ENCODE data around the gene FBXO27. TPM values are rescaled to one million over a fixed set of nuclear protein-coding genes. Genes with fewer than 3 reads are reported as not detected.

The FBXO27 gene
- total and polyA plus RNA-seq, 2 of the 4 experiments (the other 2 are of a cell fraction): 0.18 to 0.50 TPM

DNA sequence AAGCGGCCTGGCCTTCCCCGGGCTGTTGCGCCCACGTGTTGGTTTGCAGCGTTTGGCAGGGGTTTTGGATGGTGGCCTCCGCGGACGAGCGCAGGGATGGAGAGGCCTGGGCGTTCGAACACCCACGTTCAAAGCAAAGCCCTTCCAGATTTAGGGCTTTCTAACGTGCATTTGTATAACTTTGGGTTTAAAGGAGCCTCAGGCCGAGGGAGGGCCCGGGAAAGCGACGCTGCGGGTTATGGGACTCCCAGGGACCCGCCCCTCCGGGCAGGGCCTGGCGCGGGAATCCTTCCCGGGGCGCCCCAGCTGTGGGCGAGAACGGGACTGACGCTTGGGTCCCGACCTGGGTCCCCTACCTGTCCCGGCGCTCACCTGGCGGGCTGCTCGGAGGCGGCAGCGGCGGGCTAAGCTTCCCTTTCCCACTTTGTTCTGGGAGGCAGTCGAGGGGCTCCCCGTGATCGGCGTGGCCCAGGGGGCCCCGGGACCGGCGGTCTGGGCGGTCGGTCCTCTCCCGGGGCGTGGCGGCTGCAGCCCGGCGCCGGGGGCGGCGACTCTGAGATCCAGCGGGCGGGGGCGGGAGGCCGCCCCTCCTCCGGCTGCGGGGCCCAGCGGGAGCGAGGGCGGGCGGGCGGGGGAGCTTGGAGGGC is 57.0 kb downstream of the FBXO27 start, which contains the start of gene FBXO17:
TSS of gene FBXO17 (minus strand) at position 529 of the 647 bp plus-strand sequence. CDS start 25,423 bp downstream, outside the sequence.
- Histone ChIP-seq H3K4me1 (ENCODE audit: control insufficient read depth, insufficient read depth, low read length) (peaks cover 7% of the 10 kb centered on the region), H3K36me3 (ENCODE audit: control insufficient read depth, insufficient read depth, low read length) (no peaks in the 10 kb centered on the region), H3K4ac (ENCODE audit: low read depth, low read length) (peak within 1 kb of the TSS; percentile 87), H3K18ac (ENCODE audit: low read depth, low read length) (peak within 1 kb of the TSS; percentile 30; the same call in 1 of the 2 replicates), H3K4me2 (ENCODE audit: low read depth, low read length) (peak within 1 kb of the TSS; percentile 77), H4K5ac (ENCODE audit: low read depth, low read length) (peak within 1 kb of the TSS; percentile 84), H4K20me1 (ENCODE audit: insufficient read depth, low read length) (peaks cover 4% of the 10 kb centered on the region; the same call in 1 of the 2 replicates), H3K14ac (replicated peaks; ENCODE audit: low read depth, low read length) (peak within 1 kb of the TSS; percentile 75), H2BK120ac (ENCODE audit: low read depth, low read length) (peak within 1 kb of the TSS; percentile 51), H3K27ac (ENCODE audit: insufficient read depth, low read length) (peak within 1 kb of the TSS; percentile 83), H4K91ac (ENCODE audit: insufficient read depth, low read depth, low read length) (peak within 1 kb of the TSS; percentile 59), H3K9me3 (ENCODE audit: control insufficient read depth, insufficient read depth, low read length) (no peaks in the 10 kb centered on the region; the same call in 1 of the 2 replicates), H3K4me3 (ENCODE audit: insufficient read depth, low read depth, low read length) (peak within 1 kb of the TSS; percentile 56), H3K9ac (ENCODE audit: low read depth, low read length) (peak within 1 kb of the TSS; percentile 52), H3K56ac (ENCODE audit: extremely low read depth, insufficient read depth, low read length) (peak within 1 kb of the TSS; percentile 58), H3K27me3 (ENCODE audit: control insufficient read depth, insufficient read depth, low read length) (no peaks in the 10 kb centered on the region), H2BK5ac (ENCODE audit: low read depth, low read length, poor library complexity, severe bottlenecking) (peak within 1 kb of the TSS; percentile 43), H3K23ac (ENCODE audit: low read depth, low read length) (peak within 1 kb of the TSS; percentile 75), H2BK20ac (ENCODE audit: low read depth, low read length) (no peak within 1 kb of the TSS), H3K79me1 (ENCODE audit: low read depth in 1 of 2, low read length in 2 of 2) (peaks cover 9 to 22% of the 10 kb centered on the region in 2 experiments; a peak in 3 of 4 replicates), H2AFZ (replicated peaks; ENCODE audit: low read length, poor library complexity) (peak within 1 kb of the TSS; percentile 97), H2AK9ac (replicated peaks; ENCODE audit: low read depth, low read length, poor library complexity) (peak within 1 kb of the TSS; percentile 93), H3K9me1 (ENCODE audit: insufficient read depth, low read length) (0 out of 2 replicates have a peak, but pooled peaks cover 1% of the 10 kb centered on the region), H2AK5ac (ENCODE audit: low read depth, low read length) (peak within 1 kb of the TSS; percentile 54; the same call in 1 of the 2 replicates), H4K8ac (ENCODE audit: low read depth in 2 of 2, low read length in 2 of 2) (peak within 1 kb of the TSS; percentile 55 to 93), H2BK15ac (ENCODE audit: low read depth, low read length) (no peak within 1 kb of the TSS)
- TF ChIP-seq, protein P1, sequence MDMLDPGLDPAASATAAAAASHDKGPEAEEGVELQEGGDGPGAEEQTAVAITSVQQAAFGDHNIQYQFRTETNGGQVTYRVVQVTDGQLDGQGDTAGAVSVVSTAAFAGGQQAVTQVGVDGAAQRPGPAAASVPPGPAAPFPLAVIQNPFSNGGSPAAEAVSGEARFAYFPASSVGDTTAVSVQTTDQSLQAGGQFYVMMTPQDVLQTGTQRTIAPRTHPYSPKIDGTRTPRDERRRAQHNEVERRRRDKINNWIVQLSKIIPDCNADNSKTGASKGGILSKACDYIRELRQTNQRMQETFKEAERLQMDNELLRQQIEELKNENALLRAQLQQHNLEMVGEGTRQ (IDR thresholded peaks at IDR 0.05; ENCODE audit: low read depth, low read length): peak; percentile 80
- TF ChIP-seq MXI1 (IDR thresholded peaks at IDR 0.05; ENCODE audit: borderline replicate concordance, low read depth, low read length): peak; percentile 95
- TF ChIP-seq, protein P2, sequence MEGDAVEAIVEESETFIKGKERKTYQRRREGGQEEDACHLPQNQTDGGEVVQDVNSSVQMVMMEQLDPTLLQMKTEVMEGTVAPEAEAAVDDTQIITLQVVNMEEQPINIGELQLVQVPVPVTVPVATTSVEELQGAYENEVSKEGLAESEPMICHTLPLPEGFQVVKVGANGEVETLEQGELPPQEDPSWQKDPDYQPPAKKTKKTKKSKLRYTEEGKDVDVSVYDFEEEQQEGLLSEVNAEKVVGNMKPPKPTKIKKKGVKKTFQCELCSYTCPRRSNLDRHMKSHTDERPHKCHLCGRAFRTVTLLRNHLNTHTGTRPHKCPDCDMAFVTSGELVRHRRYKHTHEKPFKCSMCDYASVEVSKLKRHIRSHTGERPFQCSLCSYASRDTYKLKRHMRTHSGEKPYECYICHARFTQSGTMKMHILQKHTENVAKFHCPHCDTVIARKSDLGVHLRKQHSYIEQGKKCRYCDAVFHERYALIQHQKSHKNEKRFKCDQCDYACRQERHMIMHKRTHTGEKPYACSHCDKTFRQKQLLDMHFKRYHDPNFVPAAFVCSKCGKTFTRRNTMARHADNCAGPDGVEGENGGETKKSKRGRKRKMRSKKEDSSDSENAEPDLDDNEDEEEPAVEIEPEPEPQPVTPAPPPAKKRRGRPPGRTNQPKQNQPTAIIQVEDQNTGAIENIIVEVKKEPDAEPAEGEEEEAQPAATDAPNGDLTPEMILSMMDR (conservative IDR thresholded peaks at IDR 0.05; ENCODE audit: low read depth, low read length): no peak
- ChIA-PET CTCF (no interaction called here), POLR2A (ENCODE audit: unreplicated experiment) (no interaction called here)
- intact Hi-C loops (cut with micrococcal nuclease): no loop called here
- TSS peak; percentile 54 for BruUV-seq (replicated peaks)
- WGBS, 2 experiments (ENCODE audit: extremely low coverage in 2 of 2, insufficient read length in 1 of 2): 2% methylated on average over 17 of the region's 63 CpGs; no CpG with 5 or more reads in 1 of the 2 experiments
- peak; percentile 90 for ATAC-seq (ENCODE audit: low read depth)
- DNase-seq: peak; percentile 63
- dilution Hi-C loops (cut with HindIII; ENCODE audit: low sequenced_read_pairs, unreplicated experiment): no loop called here
- in situ Hi-C loops (cut with MboI; ENCODE audit: low sequenced_read_pairs): no loop called here

Data from IMR-90 (cell line).